ENCODE data around the gene NRXN2. TPM values are rescaled to one million over a fixed set of nuclear protein-coding genes. Genes with fewer than 3 reads are reported as not detected.

Gene NRXN2
- total and polyA plus RNA-seq, 10 of the 15 experiments (the other 5 are each of a cell fraction or from before 2014, with no cell fraction given): 0.03 to 1.4 (median 0.23) TPM

GRCh38 chr11:64601605-64602465 is 121.2 kb downstream of the NRXN2 start (continued):
- TF ChIP-seq PBX3 (IDR thresholded peaks at IDR 0.05; ENCODE audit: insufficient replicate concordance, low read depth, low read length) (no peak), CBFB (IDR thresholded peaks at IDR 0.05; ENCODE audit: low read depth) (no peak), MTA2 (IDR thresholded peaks at IDR 0.05; ENCODE audit: low read depth) (no peak), HSF1 (IDR thresholded peaks at IDR 0.05; ENCODE audit: low read depth, low read length) (no peak), ZBTB11 (CRISPR knock-in tag; IDR thresholded peaks at IDR 0.05) (no peak), POU2F2 (IDR thresholded peaks at IDR 0.05; ENCODE audit: borderline replicate concordance, low read depth, low read length) (no peak)
